ENCODE measurements around the gene PDIA4. TPM values are rescaled to one million over a fixed set of nuclear protein-coding genes. Genes with fewer than 3 reads are reported as not detected.

The PDIA4 gene
- total and polyA plus RNA-seq, 9 donors = 49.6 to 130 (median 72.4) TPM

DNA sequence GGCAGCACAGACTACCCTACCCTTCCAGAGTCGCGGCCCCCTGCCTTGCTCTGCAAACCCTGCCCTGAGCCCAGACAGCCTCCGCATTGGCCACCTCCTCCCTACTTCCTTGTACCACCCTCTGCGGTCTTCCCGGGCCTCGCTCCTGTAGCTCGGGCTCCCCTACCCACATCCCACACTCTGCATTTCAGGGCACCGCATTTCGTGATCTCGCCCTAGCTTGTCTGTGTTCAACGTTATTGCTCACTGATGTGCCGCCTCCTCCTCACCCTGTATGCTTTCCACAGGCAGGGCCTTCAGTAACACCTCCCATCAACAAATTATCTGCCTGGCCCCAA lies 6.6 kb downstream of the PDIA4 start:
- H3K9me3 ChIP-seq = no peaks in the 10 kb centered on the region
- no peak for TF ChIP-seq EP300 (IDR thresholded peaks at IDR 0.05)
- no peak for TF ChIP-seq POLR2A (IDR thresholded peaks at IDR 0.05)
- TF ChIP-seq, protein P1, sequence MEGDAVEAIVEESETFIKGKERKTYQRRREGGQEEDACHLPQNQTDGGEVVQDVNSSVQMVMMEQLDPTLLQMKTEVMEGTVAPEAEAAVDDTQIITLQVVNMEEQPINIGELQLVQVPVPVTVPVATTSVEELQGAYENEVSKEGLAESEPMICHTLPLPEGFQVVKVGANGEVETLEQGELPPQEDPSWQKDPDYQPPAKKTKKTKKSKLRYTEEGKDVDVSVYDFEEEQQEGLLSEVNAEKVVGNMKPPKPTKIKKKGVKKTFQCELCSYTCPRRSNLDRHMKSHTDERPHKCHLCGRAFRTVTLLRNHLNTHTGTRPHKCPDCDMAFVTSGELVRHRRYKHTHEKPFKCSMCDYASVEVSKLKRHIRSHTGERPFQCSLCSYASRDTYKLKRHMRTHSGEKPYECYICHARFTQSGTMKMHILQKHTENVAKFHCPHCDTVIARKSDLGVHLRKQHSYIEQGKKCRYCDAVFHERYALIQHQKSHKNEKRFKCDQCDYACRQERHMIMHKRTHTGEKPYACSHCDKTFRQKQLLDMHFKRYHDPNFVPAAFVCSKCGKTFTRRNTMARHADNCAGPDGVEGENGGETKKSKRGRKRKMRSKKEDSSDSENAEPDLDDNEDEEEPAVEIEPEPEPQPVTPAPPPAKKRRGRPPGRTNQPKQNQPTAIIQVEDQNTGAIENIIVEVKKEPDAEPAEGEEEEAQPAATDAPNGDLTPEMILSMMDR (IDR thresholded peaks at IDR 0.05) = no peak
- no peak for DNase-seq
- H3K27me3 ChIP-seq = no peaks in the 10 kb centered on the region
- H3K27ac ChIP-seq = no peak overlapping the region
- intact Hi-C loops (cut with DNase I) = no loop called here
- WGBS, 3 donors = 89 to 92% (median 90%) methylated on average over 12 of the region's 12 CpGs
- H3K4me1 ChIP-seq (ENCODE audit: insufficient read depth) = peaks cover 4% of the 10 kb centered on the region
- H3K4me3 ChIP-seq = no peak overlapping the region
- no peaks in the 10 kb centered on the region for H3K36me3 ChIP-seq

DNA sequence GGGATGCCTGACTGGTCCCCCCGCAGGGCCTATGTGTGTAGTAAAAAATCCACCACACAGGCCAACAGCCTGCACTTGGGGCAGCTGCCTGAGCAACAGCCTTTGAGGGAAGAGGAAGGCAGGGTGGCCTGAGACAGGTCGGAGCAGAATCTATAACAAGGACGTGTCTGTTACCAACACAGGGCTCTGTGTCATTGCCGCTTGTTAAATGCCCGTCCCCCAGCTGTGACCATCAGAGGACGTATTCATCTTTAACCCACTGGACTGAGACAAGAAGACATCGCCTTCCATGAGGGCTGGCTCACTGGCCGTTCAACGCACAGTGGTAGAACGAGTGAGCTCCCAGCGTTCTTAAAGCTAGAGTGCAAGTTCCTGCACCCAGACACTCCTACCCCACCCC lies 7.8 kb downstream of the PDIA4 start:
- Histone ChIP-seq H3K27ac (no peak overlapping the region), H3K36me3 (no peaks in the 10 kb centered on the region), H3K4me1 (ENCODE audit: insufficient read depth) (no peaks in the 10 kb centered on the region), H3K4me3 (no peak overlapping the region), H3K27me3 (no peaks in the 10 kb centered on the region), H3K9me3 (no peaks in the 10 kb centered on the region)
- TF ChIP-seq, protein P1 (IDR thresholded peaks at IDR 0.05) = no peak
- no peak for TF ChIP-seq POLR2A (IDR thresholded peaks at IDR 0.05)
- no peak for TF ChIP-seq EP300 (IDR thresholded peaks at IDR 0.05)
- no peak for DNase-seq
- intact Hi-C loops (cut with DNase I) = no loop called here
- WGBS, 3 donors = 85 to 95% (median 86%) methylated on average over 11 of the region's 11 CpGs

DNA sequence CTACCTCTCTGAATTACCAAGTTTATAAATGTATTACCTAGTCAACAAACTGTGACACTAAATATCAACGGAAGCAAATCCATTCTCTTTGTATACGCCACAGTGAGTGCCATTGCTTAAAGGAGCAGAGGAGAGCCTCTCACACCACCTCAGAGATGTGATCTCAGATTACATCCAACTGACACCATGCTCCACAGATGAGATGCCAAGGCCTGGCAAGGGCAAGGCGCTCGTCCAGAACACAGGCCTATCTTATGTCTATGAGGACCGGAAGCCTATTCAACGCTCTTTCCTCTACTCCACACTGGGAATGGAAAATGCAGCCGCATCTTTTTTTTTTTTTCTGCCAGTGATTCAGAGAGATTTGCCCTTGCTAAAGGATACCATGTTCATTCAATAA lies 11.4 kb downstream of the PDIA4 start:
- intact Hi-C loops (cut with DNase I) = loop anchor here in 1 of 4 donors (2.0 kb wide), 1 partner anchor 36 kb away; no protein-coding TSS in a partner anchor

DNA sequence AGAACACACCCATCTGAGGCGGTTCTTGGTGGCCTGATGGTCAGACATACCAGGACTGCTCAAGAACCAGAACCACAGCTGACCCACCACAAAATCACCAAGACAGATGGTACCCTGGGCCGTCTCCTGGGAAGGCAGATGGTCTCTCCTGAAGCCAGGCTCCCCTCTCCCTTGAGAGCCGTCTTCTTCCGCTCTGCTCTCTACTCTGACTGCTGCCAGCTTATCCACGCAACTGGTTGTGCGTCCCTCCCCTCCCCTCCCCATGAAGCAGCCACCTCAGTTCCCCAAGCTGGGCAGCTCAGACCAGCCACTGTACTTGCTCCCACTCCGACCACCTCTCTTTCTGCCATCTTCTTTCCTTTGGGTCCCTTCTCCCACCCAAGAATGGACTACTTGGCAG lies 14.0 kb downstream of the PDIA4 start:
- Histone ChIP-seq H3K4me1 (ENCODE audit: insufficient read depth) (no peaks in the 10 kb centered on the region), H3K9me3 (no peaks in the 10 kb centered on the region), H3K36me3 (no peaks in the 10 kb centered on the region), H3K27me3 (no peaks in the 10 kb centered on the region), H3K4me3 (no peak overlapping the region), H3K27ac (no peak overlapping the region)
- TF ChIP-seq, protein P1 (IDR thresholded peaks at IDR 0.05) = no peak
- TF ChIP-seq EP300 (IDR thresholded peaks at IDR 0.05) (no peak), POLR2A (IDR thresholded peaks at IDR 0.05) (no peak)
- WGBS, 3 donors = 81 to 96% (median 87%) methylated on average over 7 of the region's 7 CpGs
- no peak for DNase-seq
- intact Hi-C loops (cut with DNase I) = no loop called here

More for the DNA sequence above, 11.4 kb downstream of the PDIA4 start:
- no peaks in the 10 kb centered on the region for H3K4me1 ChIP-seq (ENCODE audit: insufficient read depth)
- H3K36me3 ChIP-seq = no peaks in the 10 kb centered on the region
- H3K9me3 ChIP-seq = no peaks in the 10 kb centered on the region
- no peak overlapping the region for H3K4me3 ChIP-seq
- 76 to 77% (median 77%) methylated on average over 7 of the region's 7 CpGs for WGBS, 3 donors
- no peaks in the 10 kb centered on the region for H3K27me3 ChIP-seq
- no peak for TF ChIP-seq EP300 (IDR thresholded peaks at IDR 0.05)
- TF ChIP-seq POLR2A (IDR thresholded peaks at IDR 0.05) = no peak
- TF ChIP-seq, protein P1 (IDR thresholded peaks at IDR 0.05) = no peak
- H3K27ac ChIP-seq = no peak overlapping the region
- DNase-seq = no peak
